HepG2 (cell line): Measurements from ENCODE around the gene SLC38A8. TPM values are rescaled to one million over a fixed set of nuclear protein-coding genes. Genes with fewer than 3 reads are reported as not detected.

ENCODE experiments used
- ATAC-seq: fragments of 200-7000 bp; cut with Tn5 transposase; 3 replicates; pipeline ENCODE4 v1.9.1; 2020; ENCODE audit warnings: mild to moderate bottlenecking, moderate library complexity
- BruUV-seq: library from RNA; stranded (reverse); fragments of 400-500 nt; replicated peaks from 2 replicates; lab custom pipeline; 2021; lab: Mats Ljungman, UMichigan
- CTCF ChIA-PET: fragments of 300-600 bp; formaldehyde crosslinking; extraction: SDS; loops from one replicate; lab custom pipeline; 2021; ENCODE audit warnings: low total read pairs, inconsistent platforms, low intra/inter-chr PET ratio; lab: Yijun Ruan, JAX
- POLR2A ChIA-PET: fragments of 350-600 bp; sonication (Branson Sonifier 250); formaldehyde crosslinking; loops from one replicate; lab custom pipeline; 2020; ENCODE audit warnings: antibody characterized with exemption, inconsistent platforms; lab: Yijun Ruan, JAX
- DNase-seq: peaks from one replicate; pipeline ENCODE4 v3.0.0-alpha.2; 2015; ENCODE audit warnings: low spot score
- FAIRE-seq: peaks from 3 replicates; lab custom pipeline; 2011; peaks lifted over from hg19 to GRCh38; lab: Jason Lieb, UNC
- H2AFZ ChIP-seq: one replicate; pipeline ENCODE4 v1.6.1; 2011; ENCODE audit warnings: low read length, inconsistent platforms
- H3K27ac ChIP-seq: fragments of 300-600 bp; 3 replicates; pipeline ENCODE4 v1.8.0; 2011; ENCODE audit warnings: mixed run types, mild to moderate bottlenecking, mixed read lengths, low read length, inconsistent platforms; ENCODE audit not compliant: insufficient read depth; ENCODE audit errors: extremely low read length
- H3K27me3 ChIP-seq, 2 experiments: fragments of 200-600 bp in 1 of 2; 2 replicates in 1 of 2; 3 replicates in 1 of 2; pipeline versions ENCODE4 v1.6.0 to v1.8.0; 2011; ENCODE audit warnings: low read length in 2 of 2, mild to moderate bottlenecking in 2 of 2, moderate library complexity in 2 of 2, inconsistent platforms in 1 of 2; ENCODE audit not compliant: insufficient read depth in 2 of 2, control insufficient read depth in 1 of 2
- H3K36me3 ChIP-seq, 2 experiments: fragments of 200-600 bp in 1 of 2; replicated peaks in 1 of 2; 2 replicates in 1 of 2; 3 replicates in 1 of 2; pipeline versions ENCODE4 v1.5.1 to v1.8.0; 2011; ENCODE audit warnings: low read length in 2 of 2, inconsistent platforms in 1 of 2; ENCODE audit not compliant: insufficient read depth in 2 of 2, control insufficient read depth in 1 of 2
- H3K4me1 ChIP-seq: 2 replicates; pipeline ENCODE4 v1.5.1; 2012; ENCODE audit warnings: low read length, inconsistent platforms; ENCODE audit not compliant: insufficient read depth
- H3K4me2 ChIP-seq: 2 replicates; pipeline ENCODE4 v1.6.0; 2011; ENCODE audit warnings: low read depth, low read length, inconsistent platforms
- H3K4me3 ChIP-seq, 3 experiments: fragments of 200-600 bp in 1 of 3; sonication (generic), shearing (Covaris generic) in 1 of 3; replicated peaks in 1 of 3; 2 replicates each; pipeline ENCODE4 v1.5.1; 2011 to 2016; ENCODE audit warnings: low read length in 3 of 3, inconsistent platforms in 2 of 3, low read depth in 2 of 3, mild to moderate bottlenecking in 2 of 3, control low read depth in 1 of 3, mixed read lengths in 1 of 3; ENCODE audit not compliant: insufficient read depth in 1 of 3
- H3K79me2 ChIP-seq: one replicate; pipeline ENCODE4 v1.6.1; 2011; ENCODE audit warnings: low read length, inconsistent platforms; ENCODE audit not compliant: insufficient read depth
- H3K9ac ChIP-seq: 2 replicates; pipeline ENCODE4 v1.6.0; 2011; ENCODE audit warnings: mild to moderate bottlenecking, low read depth, low read length, inconsistent platforms; ENCODE audit not compliant: insufficient read depth
- H3K9me3 ChIP-seq: 2 replicates; pipeline ENCODE4 v1.5.1; 2012; ENCODE audit warnings: mild to moderate bottlenecking, low read length
- H4K20me1 ChIP-seq: 2 replicates; pipeline ENCODE4 v1.6.0; 2011; ENCODE audit warnings: inconsistent platforms, mild to moderate bottlenecking, low read length, moderate library complexity; ENCODE audit not compliant: insufficient read depth
- BCL6 ChIP-seq: IDR thresholded peaks from 2 replicates; pipeline ENCODE4 v1.6.1; 2016; ENCODE audit warnings: missing genetic modification reagents, missing compliant biosample characterization
- BHLHE40 ChIP-seq: IDR thresholded peaks from 2 replicates; pipeline ENCODE4 v1.6.1; 2011; ENCODE audit warnings: low read length, improper control_type of control experiment
- FOXA3 ChIP-seq: IDR thresholded peaks from 2 replicates; pipeline ENCODE4 v1.6.1; 2016; ENCODE audit warnings: missing genetic modification reagents, missing compliant biosample characterization
- HNF4A ChIP-seq: sonication (generic); formaldehyde crosslinking; IDR thresholded peaks from 2 replicates; pipeline ENCODE4 v1.4.0; 2020; ENCODE audit warnings: missing genetic modification reagents
- MAFF ChIP-seq: IDR thresholded peaks from 2 replicates; pipeline ENCODE4 v1.6.1; 2011; ENCODE audit warnings: low read depth, low read length, improper control_type of control experiment
- MAFK ChIP-seq, 2 experiments: IDR thresholded peaks in 1 of 2; conservative IDR thresholded peaks in 1 of 2; 2 replicates each; pipeline ENCODE4 v1.6.1; 2011; ENCODE audit warnings: improper control_type of control experiment in 2 of 2, low read length in 2 of 2
- POLR2G ChIP-seq: fragments of 200-400 bp; formaldehyde crosslinking; IDR thresholded peaks from 2 replicates; pipeline ENCODE4 v1.6.1; 2018; ENCODE audit warnings: mild to moderate bottlenecking, low read depth, low read length, moderate library complexity
- REST ChIP-seq, 2 experiments: IDR thresholded peaks; 2 replicates each; pipeline ENCODE4 v1.6.1; 2011 to 2012; ENCODE audit warnings: low read length in 2 of 2, borderline replicate concordance in 1 of 2, low read depth in 1 of 2, mild to moderate bottlenecking in 1 of 2, moderate library complexity in 1 of 2
- RFX3 ChIP-seq: IDR thresholded peaks from 2 replicates; pipeline ENCODE4 v1.6.1; 2016; ENCODE audit warnings: missing biosample characterization, missing genetic modification reagents
- SALL1 ChIP-seq: sonication (generic); formaldehyde crosslinking; IDR thresholded peaks from 2 replicates; pipeline ENCODE4 v1.8.0; 2022; ENCODE audit warnings: mild to moderate bottlenecking, missing genetic modification reagents
- SOX6 ChIP-seq, 2 experiments: fragments of 450-650 bp in 1 of 2; sonication (generic) in 1 of 2; formaldehyde crosslinking in 1 of 2; IDR thresholded peaks; 2 replicates each; pipeline versions ENCODE4 v1.4.0 to v1.6.1; 2017 to 2020; ENCODE audit warnings: antibody characterized with exemption in 1 of 2, mild to moderate bottlenecking in 1 of 2, missing genetic modification reagents in 1 of 2
- ZNF263 ChIP-seq: sonication (generic); formaldehyde crosslinking; IDR thresholded peaks from 2 replicates; pipeline ENCODE4 v1.4.0; 2020; ENCODE audit warnings: missing genetic modification reagents
- ZNF619 ChIP-seq: sonication (generic); formaldehyde crosslinking; IDR thresholded peaks from 2 replicates; pipeline ENCODE4 v1.4.0; 2020; ENCODE audit warnings: mild to moderate bottlenecking, missing genetic modification reagents
- ZNF800 ChIP-seq: sonication (generic); formaldehyde crosslinking; IDR thresholded peaks from 2 replicates; pipeline ENCODE4 v1.4.0; 2020; ENCODE audit warnings: missing genetic modification reagents
- WGBS: methylation state at CpG from one replicate; pipeline ENCODE4 v1.1.6; 2017; ENCODE audit warnings: low lambda C conversion rate; 5-methylcytosine and 5-hydroxymethylcytosine counted together
- in situ Hi-C: cut with HindIII; loops from 2 replicates; pipeline ENCODE4 v1.10.0; 2017; ENCODE audit warnings: low pct_unique_long_range_greater_than_20kb; ENCODE audit not compliant: extremely low pct_ligation_motif_present
- intact Hi-C: fragments of 100-400 bp; cut with micrococcal nuclease; formaldehyde crosslinking; loops from one replicate; pipeline ENCODE4 v1.10.0; 2022; ENCODE audit not compliant: unreplicated experiment
- polyA plus RNA-seq, 8 experiments: library from polyadenylated mRNA; depleted of rRNA in 3 of 8; stranded (reverse) in 7 of 8; unstranded in 1 of 8; fragments of >200 nt; fragmentation: Illumina TruSeq in 4 of 8; extraction: Trizol in 4 of 8; gene quantifications; 2 replicates each; pipeline versions ENCODE4 v1.2.1 to v1.2.3, GENCODE V29; 2011 to 2016; ENCODE audit warnings: low read depth in 4 of 8, missing spikeins in 1 of 8, mixed read lengths in 1 of 8; ENCODE audit not compliant: insufficient read depth in 1 of 8
- total RNA-seq, 5 experiments: library from RNA; depleted of rRNA; stranded (reverse); fragments of >200 nt; fragmentation: Illumina TruSeq; extraction: Trizol; gene quantifications; 2 replicates each; pipeline ENCODE4 v1.2.3, GENCODE V29; 2016; ENCODE audit warnings: low read depth in 1 of 5

Gene SLC38A8
- total and polyA plus RNA-seq, 2 of the 13 experiments (the other 11 are each of a cell fraction or from before 2014, with no cell fraction given) = 0.24 to 0.37 TPM

GRCh38 chr16:83992624-83993023 is 50.0 kb downstream of the SLC38A8 start:
- DNase-seq (no peak), ATAC-seq (no peak), FAIRE-seq (no peak)
- in situ Hi-C loops (no loop called here), intact Hi-C loops (loop anchor here (1.0 kb wide), 1 partner anchor 52 kb away; no protein-coding TSS in a partner anchor)
- Histone ChIP-seq H3K27me3 (peaks cover 1 to 29% of the 10 kb centered on the region in 2 experiments; a peak in 4 of 5 replicates), H4K20me1 (no peaks in the 10 kb centered on the region), H3K36me3 (no peaks in the 10 kb centered on the region), H3K79me2 (no peaks in the 10 kb centered on the region), H3K27ac (no peak overlapping the region), H3K4me2 (0 out of 2 replicates have a peak overlapping the region, but pooled peaks have one; percentile 53), H2AFZ (no peak overlapping the region), H3K4me1 (peaks cover 25% of the 10 kb centered on the region), H3K9me3 (no peaks in the 10 kb centered on the region), H3K4me3 (no peak overlapping the region), H3K9ac (no peak overlapping the region)
- ChIA-PET POLR2A (no interaction called here), CTCF (no interaction called here)
- TF ChIP-seq ZNF619 (no peak), MAFK (conservative IDR thresholded peaks at IDR 0.05 in 1 of 2, IDR thresholded peaks at IDR 0.05 in 1 of 2; ENCODE audit: low read length in 2 of 2) (peak; percentile 44 to 56), MAFF (0 out of 2 replicates have a peak, but pooled peaks have one; percentile 6)
- no TSS peak for BruUV-seq
- WGBS = 91% methylated on average over 6 of the region's 6 CpGs

- BruUV-seq = no TSS peak
- in situ Hi-C loops (no loop called here), intact Hi-C loops (no loop called here)
- Histone ChIP-seq H4K20me1 (no peaks in the 10 kb centered on the region), H3K27ac (no peak overlapping the region), H3K9ac (no peak overlapping the region), H3K27me3 (peaks cover 1 to 29% of the 10 kb centered on the region in 2 experiments; a peak in 4 of 5 replicates), H3K4me3 (no peak overlapping the region), H3K4me1 (peaks cover 25% of the 10 kb centered on the region), H3K9me3 (no peaks in the 10 kb centered on the region), H2AFZ (no peak overlapping the region), H3K36me3 (no peaks in the 10 kb centered on the region), H3K79me2 (no peaks in the 10 kb centered on the region), H3K4me2 (no peak overlapping the region)
- CTCF ChIA-PET = no interaction called here
- 34% methylated on average over 9 of the region's 11 CpGs for WGBS
- FAIRE-seq (no peak), ATAC-seq (no peak), DNase-seq (no peak)
- POLR2A ChIA-PET = interaction anchor here (1.3 kb wide), 1 partner anchor 48 kb away, joined by 3 read pairs; no protein-coding TSS in a partner anchor
- 0 out of 2 replicates have a peak, but pooled peaks have one; percentile 21 for TF ChIP-seq FOXA3
- no peak for TF ChIP-seq ZNF800 (CRISPR knock-in tag)
- peak; percentile 48 for TF ChIP-seq BHLHE40
- TF ChIP-seq SALL1 (CRISPR knock-in tag) = 0 out of 2 replicates have a peak, but pooled peaks have one; percentile 31
- 0 out of 2 replicates have a peak, but pooled peaks have one; percentile 10 for TF ChIP-seq BCL6 (CRISPR knock-in tag)
- TF ChIP-seq RFX3 (CRISPR knock-in tag) = no peak
- peak; percentile 65 for TF ChIP-seq ZNF263
- no peak for TF ChIP-seq POLR2G
- no peak for TF ChIP-seq HNF4A (CRISPR knock-in tag)
- no peak for TF ChIP-seq SOX6 (IDR thresholded peaks at IDR 0.05)
- TF ChIP-seq SOX6 (CRISPR knock-in tag; IDR thresholded peaks at IDR 0.05) = peak; percentile 47
- no peak for TF ChIP-seq REST (IDR thresholded peaks at IDR 0.05; ENCODE audit: borderline replicate concordance in 1 of 2, low read depth in 1 of 2, low read length in 2 of 2)
These were observed 52.1 kb downstream of the SLC38A8 start for GRCh38 chr16:83990492-83990891.
